Ecto neural progenitor cell (in vitro differentiated cells): ENCODE data around the gene ACACA.

Experiments
- DNase-seq: peaks from one replicate; pipeline ENCODE4 v3.0.0-alpha.2; 2018; ENCODE audit warnings: low spot score

ACACA gene

GRCh38 chr17:37065486-37066321 is 340.9 kb downstream of the ACACA start:
- no peak for DNase-seq

- no peak for DNase-seq
These were observed 341.7 kb downstream of the ACACA start for GRCh38 chr17:37064956-37065355.

- no peak for DNase-seq
These were observed 342.4 kb downstream of the ACACA start for GRCh38 chr17:37064206-37064605.

- no peak for DNase-seq
These were observed 344.6 kb downstream of the ACACA start for GRCh38 chr17:37062021-37062420.

GRCh38 chr17:37060928-37061327 is 345.7 kb downstream of the ACACA start:
- DNase-seq, result no peak

GRCh38 chr17:37060094-37060493 is 346.5 kb downstream of the ACACA start:
- no peak for DNase-seq

GRCh38 chr17:37059493-37059892 is 347.1 kb downstream of the ACACA start:
- no peak for DNase-seq

GRCh38 chr17:37056622-37057021 is 350.0 kb downstream of the ACACA start:
- DNase-seq, result no peak

- DNase-seq, result no peak
These were observed 351.7 kb downstream of the ACACA start for GRCh38 chr17:37054894-37055293.

- DNase-seq, result no peak
These were observed 354.2 kb downstream of the ACACA start for GRCh38 chr17:37052450-37052849.

- no peak for DNase-seq
These were observed 354.8 kb downstream of the ACACA start for GRCh38 chr17:37051833-37052232.

- no peak for DNase-seq
These were observed 355.3 kb downstream of the ACACA start for GRCh38 chr17:37051381-37051780.

- no peak for DNase-seq
These were observed 355.7 kb downstream of the ACACA start for GRCh38 chr17:37050920-37051319.

- DNase-seq, result no peak
These were observed 357.8 kb downstream of the ACACA start for GRCh38 chr17:37048811-37049210.

- peak; percentile 90 for DNase-seq
These were observed 359.0 kb downstream of the ACACA start for GRCh38 chr17:37047631-37048104.

GRCh38 chr17:37045351-37045922 is 361.2 kb downstream of the ACACA start:
- no peak for DNase-seq

GRCh38 chr17:37043201-37043600 is 363.4 kb downstream of the ACACA start:
- no peak for DNase-seq

- DNase-seq, result no peak
These were observed 364.7 kb downstream of the ACACA start for GRCh38 chr17:37041932-37042331.

GRCh38 chr17:37039269-37039668 is 367.4 kb downstream of the ACACA start:
- no peak for DNase-seq

GRCh38 chr17:37037590-37038155 is 369.0 kb downstream of the ACACA start:
- DNase-seq, result no peak
